A673 (cell line): ENCODE data around the gene RASSF7. TPM values are rescaled to one million over a fixed set of nuclear protein-coding genes. Genes with fewer than 3 reads are reported as not detected.

Experiments used
- BruUV-seq: library from RNA; stranded (reverse); fragments of 400-500 nt; replicated peaks from 2 replicates; lab custom pipeline; 2021; lab: Mats Ljungman, UMichigan
- CTCF ChIA-PET: fragments of 300-600 bp; sonication (Branson Sonifier 250); formaldehyde crosslinking; loops from one replicate; lab custom pipeline; 2022; ENCODE audit warnings: antibody characterized with exemption; lab: Charles Lee
- POLR2A ChIA-PET: fragments of 300-600 bp; sonication (Branson Sonifier 250); formaldehyde crosslinking; loops from one replicate; lab custom pipeline; 2022; ENCODE audit warnings: antibody characterized with exemption; ENCODE audit not compliant: low non-redundant PET; lab: Charles Lee
- DNase-seq: peaks from one replicate; pipeline ENCODE4 v3.0.0-alpha.2; 2015; ENCODE audit warnings: low spot score
- H3K27ac ChIP-seq: fragments of 200-600 bp; sonication (generic); 2 replicates; pipeline ENCODE4 v1.5.1; 2016; ENCODE audit warnings: mixed run types, low read depth, mild to moderate bottlenecking, mixed read lengths, antibody characterized with exemption, low read length; ENCODE audit not compliant: poor library complexity, severe bottlenecking
- H3K27me3 ChIP-seq: fragments of 200-600 bp; sonication (generic); replicated peaks from 2 replicates; pipeline ENCODE4 v1.6.1; 2017; ENCODE audit warnings: mixed run types, low read depth, mild to moderate bottlenecking, mixed read lengths, antibody characterized with exemption, low read length; ENCODE audit not compliant: insufficient read depth, poor library complexity
- H3K36me3 ChIP-seq: fragments of 200-600 bp; sonication (generic); 2 replicates; pipeline ENCODE4 v1.6.1; 2016; ENCODE audit warnings: mixed run types, mild to moderate bottlenecking, mixed read lengths, antibody characterized with exemption, low read length; ENCODE audit not compliant: insufficient read depth, poor library complexity, severe bottlenecking
- H3K4me1 ChIP-seq: fragments of 200-600 bp; sonication (generic); 2 replicates; pipeline ENCODE4 v1.6.1; 2017; ENCODE audit warnings: mixed run types, mild to moderate bottlenecking, mixed read lengths, antibody characterized with exemption, low read length; ENCODE audit not compliant: insufficient read depth, poor library complexity, severe bottlenecking
- H3K4me3 ChIP-seq: fragments of 200-600 bp; sonication (generic); 2 replicates; pipeline ENCODE4 v1.5.1; 2016; ENCODE audit warnings: low read depth, mixed run types, mild to moderate bottlenecking, mixed read lengths, low read length; ENCODE audit not compliant: poor library complexity, severe bottlenecking
- H3K9me3 ChIP-seq: fragments of 200-600 bp; sonication (generic); 2 replicates; pipeline ENCODE4 v1.6.1; 2016; ENCODE audit warnings: mixed run types, low read depth, mild to moderate bottlenecking, mixed read lengths, antibody characterized with exemption, low read length; ENCODE audit not compliant: poor library complexity, severe bottlenecking
- EZH2 ChIP-seq: fragments of 200-600 bp; sonication (generic); IDR thresholded peaks from 2 replicates; pipeline ENCODE4 v1.6.1; 2017; ENCODE audit warnings: borderline replicate concordance, low read depth, mild to moderate bottlenecking, mixed read lengths, antibody characterized with exemption, low read length; ENCODE audit not compliant: poor library complexity, severe bottlenecking
- intact Hi-C: fragments of 100-400 bp; cut with micrococcal nuclease; formaldehyde crosslinking; loops from one replicate; pipeline ENCODE4 v1.10.0; 2022; ENCODE audit not compliant: unreplicated experiment
- total RNA-seq: library from RNA; stranded (reverse); gene quantifications from 2 replicates; pipeline ENCODE4 v1.2.3, GENCODE V29; 2021
- TF ChIP-seq, protein P1 (sequence below): fragments of 300-800, 200-600 bp; sonication (generic); conservative IDR thresholded peaks from 2 replicates; pipeline ENCODE4 v1.5.1; 2017; ENCODE audit warnings: low read depth, mild to moderate bottlenecking, antibody characterized with exemption, low read length, moderate library complexity, mixed read lengths

RASSF7 gene
- total RNA-seq, 1 experiment from 2014 or later = 4.6 TPM

DNA sequence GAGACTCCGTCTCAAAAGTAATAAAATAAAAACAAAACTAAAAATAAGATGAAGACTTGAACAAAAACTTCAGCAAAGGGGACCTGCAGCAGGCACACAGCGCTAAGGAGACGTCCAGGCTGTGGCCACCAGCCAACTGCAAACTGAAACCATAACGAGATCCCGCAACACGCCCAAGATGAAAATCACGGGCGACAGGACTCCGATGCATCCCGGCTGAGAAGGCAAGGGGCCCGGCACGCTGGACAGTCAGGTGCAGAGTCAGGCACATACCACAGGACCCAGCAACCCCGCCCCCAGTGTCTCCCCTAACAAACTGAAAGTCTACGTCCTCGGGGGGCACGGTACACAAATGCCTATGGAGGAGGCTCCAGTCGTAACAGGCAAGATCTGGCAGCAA lies 34.6 kb upstream of the RASSF7 start:
- Histone ChIP-seq H3K9me3 (no peaks in the 10 kb centered on the region), H3K4me1 (no peaks in the 10 kb centered on the region), H3K27ac (no peak overlapping the region), H3K36me3 (no peaks in the 10 kb centered on the region), H3K27me3 (no peaks in the 10 kb centered on the region), H3K4me3 (no peak overlapping the region)
- CTCF ChIA-PET = no interaction called here
- intact Hi-C loops = no loop called here
- BruUV-seq = no TSS peak
- POLR2A ChIA-PET = no interaction called here
- TF ChIP-seq EZH2 = no peak
- TF ChIP-seq, protein P1, sequence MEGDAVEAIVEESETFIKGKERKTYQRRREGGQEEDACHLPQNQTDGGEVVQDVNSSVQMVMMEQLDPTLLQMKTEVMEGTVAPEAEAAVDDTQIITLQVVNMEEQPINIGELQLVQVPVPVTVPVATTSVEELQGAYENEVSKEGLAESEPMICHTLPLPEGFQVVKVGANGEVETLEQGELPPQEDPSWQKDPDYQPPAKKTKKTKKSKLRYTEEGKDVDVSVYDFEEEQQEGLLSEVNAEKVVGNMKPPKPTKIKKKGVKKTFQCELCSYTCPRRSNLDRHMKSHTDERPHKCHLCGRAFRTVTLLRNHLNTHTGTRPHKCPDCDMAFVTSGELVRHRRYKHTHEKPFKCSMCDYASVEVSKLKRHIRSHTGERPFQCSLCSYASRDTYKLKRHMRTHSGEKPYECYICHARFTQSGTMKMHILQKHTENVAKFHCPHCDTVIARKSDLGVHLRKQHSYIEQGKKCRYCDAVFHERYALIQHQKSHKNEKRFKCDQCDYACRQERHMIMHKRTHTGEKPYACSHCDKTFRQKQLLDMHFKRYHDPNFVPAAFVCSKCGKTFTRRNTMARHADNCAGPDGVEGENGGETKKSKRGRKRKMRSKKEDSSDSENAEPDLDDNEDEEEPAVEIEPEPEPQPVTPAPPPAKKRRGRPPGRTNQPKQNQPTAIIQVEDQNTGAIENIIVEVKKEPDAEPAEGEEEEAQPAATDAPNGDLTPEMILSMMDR = no peak
- no peak for DNase-seq

DNA sequence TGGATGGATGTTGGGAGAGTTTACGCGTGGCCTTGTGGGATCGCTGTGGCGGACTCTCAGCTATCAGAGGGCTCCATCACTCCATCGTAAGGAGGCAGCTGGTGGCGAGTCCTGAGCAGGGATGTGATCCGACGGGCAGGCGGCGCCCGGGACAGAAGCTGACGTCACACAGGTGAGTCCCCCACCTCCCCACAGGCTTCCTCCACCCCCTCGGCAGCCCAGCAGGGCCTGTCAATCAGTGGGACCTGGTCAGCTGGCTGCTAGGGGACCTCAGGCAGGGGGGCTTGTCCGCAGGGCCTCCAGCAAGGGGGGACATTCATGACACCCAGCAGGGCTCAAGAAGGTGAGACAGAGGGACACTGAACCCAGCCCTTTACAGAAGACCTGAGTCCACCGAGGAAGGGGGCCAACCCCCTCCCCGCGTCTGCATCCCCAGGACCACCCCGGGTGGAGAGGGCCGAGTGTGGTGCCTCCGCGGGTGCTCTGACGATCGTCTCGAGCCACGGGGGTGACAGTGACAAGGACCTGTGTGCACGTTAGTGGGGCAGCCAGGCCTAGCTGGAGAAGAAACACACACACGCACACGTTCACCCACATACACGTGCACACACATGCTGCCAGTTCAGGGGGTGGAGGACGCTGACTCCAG lies 32.5 kb upstream of the RASSF7 start:
- ChIA-PET POLR2A (no interaction called here), CTCF (no interaction called here)
- DNase-seq = no peak
- Histone ChIP-seq H3K27me3 (no peaks in the 10 kb centered on the region), H3K4me3 (no peak overlapping the region), H3K4me1 (no peaks in the 10 kb centered on the region), H3K36me3 (peaks cover 14% of the 10 kb centered on the region), H3K9me3 (no peaks in the 10 kb centered on the region), H3K27ac (no peak overlapping the region)
- TF ChIP-seq, protein P1 = no peak
- no peak for TF ChIP-seq EZH2
- BruUV-seq = no TSS peak
- intact Hi-C loops = no loop called here

DNA sequence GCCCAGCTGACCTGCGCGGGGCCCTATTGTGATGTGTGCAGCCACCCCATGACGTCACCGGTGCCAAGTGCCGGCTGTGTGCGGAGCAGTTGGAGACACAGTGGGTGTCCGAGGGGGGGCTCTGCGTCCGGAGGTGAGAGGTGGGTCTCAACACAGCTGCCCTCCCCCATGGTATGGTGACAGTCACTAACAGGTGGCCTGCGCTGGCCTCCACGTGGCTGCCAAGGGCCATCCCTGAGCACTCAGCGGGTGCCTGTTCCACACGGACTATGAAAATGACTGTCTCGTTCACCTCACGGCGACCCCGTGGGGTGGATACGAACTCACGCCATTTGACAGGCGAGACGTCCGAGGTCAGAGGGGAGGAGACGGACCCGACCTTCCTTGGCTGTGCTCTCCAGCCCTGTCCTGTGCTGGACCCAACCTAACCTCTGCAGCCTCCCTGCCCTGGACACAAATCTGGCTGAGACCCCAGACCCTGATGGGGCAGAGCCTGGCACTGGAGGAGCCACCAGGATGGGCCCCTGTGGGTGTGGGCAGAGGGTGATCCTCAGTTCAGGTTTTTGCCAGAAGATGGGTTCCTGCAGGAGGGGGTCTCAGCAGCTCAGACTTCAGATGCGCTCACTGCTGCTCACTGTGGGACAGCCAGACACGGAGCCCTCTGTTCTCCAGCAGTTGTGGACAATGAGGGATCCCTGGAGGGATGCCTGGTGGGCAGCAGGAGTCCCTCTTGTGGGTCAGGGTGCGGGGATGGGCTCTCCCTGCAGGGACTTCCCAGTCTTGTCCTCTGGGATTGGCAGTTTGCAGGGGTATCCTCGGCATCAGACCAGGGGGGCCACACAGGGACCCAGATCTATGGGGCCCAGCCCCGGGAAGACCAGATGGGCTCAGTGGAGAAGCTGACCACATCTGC lies 31.7 kb upstream of the RASSF7 start:
- Histone ChIP-seq H3K27ac (no peak overlapping the region), H3K27me3 (no peaks in the 10 kb centered on the region), H3K4me3 (no peak overlapping the region), H3K4me1 (no peaks in the 10 kb centered on the region), H3K9me3 (no peaks in the 10 kb centered on the region), H3K36me3 (peaks cover 14% of the 10 kb centered on the region)
- TF ChIP-seq EZH2 = no peak
- TF ChIP-seq, protein P1 = no peak
- ChIA-PET CTCF (no interaction called here), POLR2A (no interaction called here)
- no TSS peak for BruUV-seq
- intact Hi-C loops = no loop called here
- DNase-seq = no peak
